Colonic mucosa (tissue), 4 donors: ENCODE measurements around the gene TATDN2. TPM values are rescaled to one million over a fixed set of nuclear protein-coding genes. Genes with fewer than 3 reads are reported as not detected.
"Not testable (repeated sequence)": the region's sequence is repeated elsewhere in the genome, so short reads cannot be mapped to it uniquely, and the experiment has no call there.

Experiments used
- DNase-seq: peaks from one replicate; pipeline ENCODE4 v3.0.0-alpha.2; 2020
- H3K27ac ChIP-seq: fragments of 200-600 bp; one replicate; pipeline ENCODE4 v1.8.0; 2021
- H3K27me3 ChIP-seq: fragments of 200-600 bp; one replicate; pipeline ENCODE4 v1.8.0; 2021
- H3K36me3 ChIP-seq: fragments of 200-600 bp; one replicate; pipeline ENCODE4 v1.8.0; 2021
- H3K4me1 ChIP-seq: fragments of 200-600 bp; one replicate; pipeline ENCODE4 v1.8.0; 2021; ENCODE audit warnings: mild to moderate bottlenecking
- H3K4me3 ChIP-seq: fragments of 200-600 bp; one replicate; pipeline ENCODE4 v1.8.0; 2021
- H3K9ac ChIP-seq, 2 donors: one replicate each; pipeline ENCODE4 v1.7.0; 2013; ENCODE audit warnings: control low read depth in 2 of 2, low read depth in 2 of 2, low read length in 2 of 2
- H3K9me3 ChIP-seq: fragments of 200-600 bp; one replicate; pipeline ENCODE4 v1.8.0; 2021
- CTCF ChIP-seq: fragments of 200-600 bp; IDR thresholded peaks from one replicate; pipeline ENCODE4 v1.8.0; 2022; ENCODE audit warnings: antibody characterized with exemption, mild to moderate bottlenecking
- intact Hi-C: fragments of 100-400 bp; cut with DNase I; formaldehyde crosslinking; loops from one replicate; pipeline ENCODE4 v1.14.1; 2022
- total RNA-seq, 2 donors: library from RNA; stranded (reverse); fragmentation: NEBNext Ultra II Directional in 1 of 2; extraction: Animal tissue kit (Norgen Biotek cat#: 25700) in 1 of 2; gene quantifications; one replicate each; pipeline ENCODE4 v1.2.1, GENCODE V29; 2021
- donor health status: healthy.
- donor health status: DM: no; HTN: no; CAD: no.
- donor health status: DM: no; HTN: no; CAD: no.

Gene TATDN2
- total RNA-seq, 2 donors from 2014 or later: 28.9 to 35.3 TPM

GRCh38 chr3:10294030-10294586 is 45.8 kb downstream of the TATDN2 start:
- Histone ChIP-seq H3K27me3 (no peaks in the 10 kb centered on the region), H3K9me3 (no peaks in the 10 kb centered on the region), H3K4me1 (no peaks in the 10 kb centered on the region), H3K27ac (no peak overlapping the region), H3K9ac (no peak overlapping the region), H3K4me3 (no peak overlapping the region), H3K36me3 (no peaks in the 10 kb centered on the region)
- no peak for DNase-seq
- no peak for TF ChIP-seq CTCF
- intact Hi-C loops: no loop called here

GRCh38 chr3:10298064-10298463 is 49.8 kb downstream of the TATDN2 start:
- H3K9me3 ChIP-seq, H3K4me3 ChIP-seq, DNase-seq, H3K27me3 ChIP-seq, intact Hi-C loops, H3K9ac ChIP-seq, H3K27ac ChIP-seq, H3K4me1 ChIP-seq: not testable (repeated sequence)
- H3K36me3 ChIP-seq: peaks cover 14% of the 10 kb centered on the region

- Histone ChIP-seq H3K9ac (no peak overlapping the region), H3K4me1 (no peaks in the 10 kb centered on the region), H3K36me3 (peaks cover 23% of the 10 kb centered on the region), H3K9me3 (no peaks in the 10 kb centered on the region), H3K27me3 (no peaks in the 10 kb centered on the region), H3K27ac (no peak overlapping the region), H3K4me3 (no peak overlapping the region)
- intact Hi-C loops: no loop called here
- TF ChIP-seq CTCF: no peak
- DNase-seq: no peak
These were observed 50.9 kb downstream of the TATDN2 start for GRCh38 chr3:10299175-10299574.

- TF ChIP-seq CTCF: no peak
- Histone ChIP-seq H3K27me3 (no peaks in the 10 kb centered on the region), H3K27ac (no peak overlapping the region), H3K36me3 (peaks cover 26% of the 10 kb centered on the region), H3K4me1 (no peaks in the 10 kb centered on the region), H3K9me3 (no peaks in the 10 kb centered on the region), H3K4me3 (no peak overlapping the region), H3K9ac (no peak overlapping the region)
- intact Hi-C loops: no loop called here
- DNase-seq: no peak
These were observed 51.4 kb downstream of the TATDN2 start for GRCh38 chr3:10299679-10300078.

- no peak for TF ChIP-seq CTCF
- Histone ChIP-seq H3K4me3 (no peak overlapping the region), H3K9ac (no peak overlapping the region), H3K9me3 (no peaks in the 10 kb centered on the region), H3K4me1 (no peaks in the 10 kb centered on the region), H3K27ac (no peak overlapping the region), H3K36me3 (peaks cover 29% of the 10 kb centered on the region), H3K27me3 (no peaks in the 10 kb centered on the region)
- no peak for DNase-seq
- intact Hi-C loops: no loop called here
These were observed 51.8 kb downstream of the TATDN2 start for GRCh38 chr3:10300087-10300486.

- TF ChIP-seq CTCF: no peak
- Histone ChIP-seq H3K9me3 (no peaks in the 10 kb centered on the region), H3K4me1 (no peaks in the 10 kb centered on the region), H3K36me3 (peaks cover 30% of the 10 kb centered on the region), H3K27ac (no peak overlapping the region), H3K9ac (no peak overlapping the region), H3K4me3 (no peak overlapping the region), H3K27me3 (no peaks in the 10 kb centered on the region)
- DNase-seq: no peak
- intact Hi-C loops: no loop called here
These were observed 54.8 kb downstream of the TATDN2 start for GRCh38 chr3:10303105-10303504.
